Heart right ventricle (tissue), 16 donors: ENCODE measurements around the gene BTBD2. TPM values are rescaled to one million over a fixed set of nuclear protein-coding genes. Genes with fewer than 3 reads are reported as not detected.

Experiments
- ATAC-seq, 8 donors: fragments of 200-7000 bp; cut with Tn5 transposase; one replicate each; pipeline ENCODE4 v1.9.1; 2020; ENCODE audit warnings: mild to moderate bottlenecking in 8 of 8, moderate library complexity in 8 of 8, moderate number of reproducible peaks in 1 of 8
- DNase-seq, 2 donors: peaks; one replicate each; pipeline ENCODE4 v3.0.0-alpha.2; 2020
- H3K27ac ChIP-seq, 10 donors: fragments of 200-600 bp; sonication (generic) in 2 of 10; one replicate each; pipeline versions ENCODE4 v1.5.0 to v1.8.0; 2020 to 2022; ENCODE audit warnings: mild to moderate bottlenecking in 3 of 10
- H3K27me3 ChIP-seq, 7 donors: fragments of 200-600 bp; one replicate each; pipeline ENCODE4 v1.8.0; 2021 to 2022; ENCODE audit warnings: mild to moderate bottlenecking in 2 of 7
- H3K36me3 ChIP-seq, 9 donors: fragments of 200-600 bp; sonication (generic) in 1 of 9; one replicate each; pipeline versions ENCODE4 v1.5.0 to v1.8.0; 2020 to 2022; ENCODE audit warnings: mild to moderate bottlenecking in 2 of 9
- H3K4me1 ChIP-seq, 9 donors: fragments of 200-600 bp; sonication (generic) in 1 of 9; one replicate each; pipeline versions ENCODE4 v1.5.0 to v1.8.0; 2020 to 2022; ENCODE audit warnings: mild to moderate bottlenecking in 4 of 9
- H3K4me3 ChIP-seq, 10 donors: fragments of 200-600 bp; sonication (generic) in 2 of 10; one replicate each; pipeline versions ENCODE4 v1.5.0 to v1.8.0; 2020 to 2022; ENCODE audit warnings: mild to moderate bottlenecking in 7 of 10, moderate library complexity in 2 of 10
- H3K9me3 ChIP-seq, 11 donors: fragments of 200-600 bp in 10 of 11; sonication (generic) in 2 of 11; one replicate each; pipeline versions ENCODE4 v1.5.0 to v1.8.0; 2013 to 2022; ENCODE audit warnings: mild to moderate bottlenecking in 2 of 11, control low read depth in 1 of 11, moderate library complexity in 1 of 11
- WGBS, 2 donors: extraction: QIAGEN DNeasy Blood & Tissue Kit; methylation state at CpG; one replicate each; pipeline ENCODE4 v1.1.7; 2013; ENCODE audit warnings: inconsistent platforms in 1 of 2; 5-methylcytosine and 5-hydroxymethylcytosine counted together
- intact Hi-C, 10 donors: fragments of 100-400 bp; cut with DNase I; formaldehyde crosslinking; loops; one replicate each; pipeline versions ENCODE4 v1.11.1 to v1.14.2; 2022
- polyA plus RNA-seq, 2 donors: library from polyadenylated mRNA; stranded (reverse); fragments of 200-250 nt; gene quantifications; one replicate each; pipeline ENCODE4 v1.2.3, GENCODE V29; 2013
- total RNA-seq, 10 donors: library from RNA; stranded (reverse); fragmentation: NEBNext Ultra II Directional in 3 of 10; extraction: Animal tissue kit (Norgen Biotek cat#: 25700) in 3 of 10; gene quantifications; one replicate each; pipeline versions ENCODE4 v1.2.1 to v1.2.4, GENCODE V29; 2021 to 2023
- TF ChIP-seq, protein P1 (sequence below), 9 donors: fragments of 200-600 bp; sonication (generic) in 2 of 9; IDR thresholded peaks; one replicate each; pipeline versions ENCODE4 v1.5.0 to v1.8.0; 2021 to 2022; ENCODE audit warnings: antibody characterized with exemption in 9 of 9, mild to moderate bottlenecking in 5 of 9, moderate library complexity in 1 of 9
- donor health status: Arrhythmogenic right ventricular cardiomyopathy.
- donor health status: ischemic (EF 13 %, LVEDD 7.1; RV severe dilation, severe dysfunction).
- donor health status: healthy with polysubstance abuse.
- donor health status: DM: no; HTN: yes; CAD: no.
- donor health status: DM: no; HTN: no; CAD: no.
- donor health status: ischemic (EF 25% LVEDD 6.9; RV normal size, moderate dysfunction).
- donor health status: ischemic (EF 25% LVEDD 5.7; RV mildly dilated, moderate dysfunction).
- donor health status: healthy.
- donor health status: DM: yes; HTN: yes; CAD: no.
- donor health status: Ischemic cardiomyopathy.
- donor health status: ischemic (EF 35%, LVEDD 5.7; RV mildly dilated, moderate dysfunction).
- donor health status: nonischemic (EF 11% LVEDD 7.7; RV severe dilation, severe dysfunction).
- donor health status: DM: yes; HTN: yes; CAD: no.
- donor health status: PGD.
- donor health status: ischemic (EF 29% LVEDD 5.4; RV normal size, mild dysfunction).
- donor health status: nonischemic (EF 23%, LVEDD 6.1; RV moderate dilation, normal function).

Gene BTBD2
- total and polyA plus RNA-seq, 12 donors = 42.8 to 70.4 (median 55.8) TPM

DNA sequence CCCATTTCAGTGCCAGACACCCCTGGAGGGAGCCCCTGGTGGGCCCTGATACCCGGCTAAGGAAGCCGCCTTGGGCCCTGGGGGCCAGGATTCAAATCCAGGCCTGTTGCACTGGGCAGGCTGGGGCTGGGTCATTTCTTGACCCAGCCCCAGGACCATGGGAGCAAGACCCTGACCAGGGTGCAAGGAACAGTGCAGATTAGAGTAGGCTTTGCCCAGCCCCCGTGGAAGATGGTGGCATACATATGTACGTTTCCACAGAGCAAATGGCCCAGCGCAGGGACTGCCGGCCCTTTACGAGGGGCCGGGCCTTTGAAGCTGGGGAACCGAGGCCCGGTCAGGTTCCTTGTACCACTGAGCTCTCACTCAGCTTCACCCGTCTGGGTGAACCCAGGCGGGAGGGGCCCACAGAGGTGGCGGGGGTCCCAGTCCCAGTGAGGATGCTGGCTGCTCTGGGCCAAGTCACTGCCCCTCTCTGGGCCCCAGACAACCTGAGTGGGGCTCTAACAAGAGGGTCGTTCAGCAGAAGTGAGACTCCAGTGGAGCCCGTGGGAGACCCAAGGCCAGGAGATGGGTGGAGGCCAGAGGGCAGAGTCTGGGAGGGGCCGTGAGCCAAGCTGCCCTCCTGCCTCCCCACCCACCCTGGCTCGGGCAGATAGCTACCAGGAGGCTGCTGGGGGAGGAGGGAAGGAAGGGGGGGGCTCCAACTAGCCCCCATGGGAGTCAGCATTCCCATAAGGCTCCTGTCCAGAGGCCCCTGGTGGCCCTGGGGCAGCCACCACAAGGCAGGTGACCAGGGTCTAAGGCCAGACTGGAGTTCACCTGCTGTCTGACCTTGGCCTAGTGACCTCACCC is 32.8 kb upstream of the BTBD2 start:
- no peak for DNase-seq
- WGBS, 2 donors = 69 to 73% methylated on average over 17 of the region's 17 CpGs

DNA sequence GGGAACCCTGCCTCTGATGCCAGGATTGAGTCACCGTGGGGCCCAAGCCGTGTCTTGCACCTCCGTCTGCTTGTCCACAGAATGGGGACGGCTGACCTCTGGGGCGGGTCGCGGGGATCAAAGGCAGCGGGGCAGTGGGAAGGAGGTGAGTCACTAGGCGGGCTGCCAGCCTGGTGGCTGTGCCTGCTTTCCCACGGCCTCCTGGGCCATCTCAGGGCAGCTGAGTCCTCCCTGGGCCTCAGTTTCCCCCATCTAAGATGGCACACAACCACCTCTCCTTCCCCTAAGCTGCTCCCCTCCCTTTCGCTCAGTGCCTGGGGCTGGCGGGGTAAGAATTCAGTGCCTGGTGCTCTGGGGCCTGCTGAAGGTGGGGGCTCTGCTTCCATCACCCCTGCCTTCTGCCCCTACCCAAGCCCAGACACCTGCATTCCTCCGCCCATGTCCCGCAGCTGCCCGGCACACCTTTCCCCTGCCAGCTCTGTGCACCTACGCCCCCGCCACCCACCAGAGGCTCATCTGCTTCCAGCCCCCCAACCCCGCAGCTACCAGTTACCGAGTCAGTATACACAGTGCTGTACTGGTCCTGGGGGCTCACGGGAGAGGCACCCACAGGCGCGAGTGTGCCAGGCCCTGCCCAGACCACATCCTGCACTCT is 32.1 kb upstream of the BTBD2 start:
- WGBS, 2 donors = 73 to 76% methylated on average over 22 of the region's 22 CpGs
- Histone ChIP-seq H3K9me3 (no peaks in the 10 kb centered on the region), H3K27ac (peak overlapping the region in 9 of 10 donors; percentile 54 to 100 (median 95)), H3K4me1 (peaks cover 73 to 91% (median 85%) of the 10 kb centered on the region in 9 donors), H3K4me3 (peak overlapping the region in 1 of 10 donors; percentile 93), H3K36me3 (peaks cover 0 to 57% (median 7%) of the 10 kb centered on the region in 9 donors), H3K27me3 (no peaks in the 10 kb centered on the region)
- peak in 1 of 2 donors; percentile 70 for DNase-seq
- intact Hi-C loops = no loop called here
- TF ChIP-seq, protein P1, sequence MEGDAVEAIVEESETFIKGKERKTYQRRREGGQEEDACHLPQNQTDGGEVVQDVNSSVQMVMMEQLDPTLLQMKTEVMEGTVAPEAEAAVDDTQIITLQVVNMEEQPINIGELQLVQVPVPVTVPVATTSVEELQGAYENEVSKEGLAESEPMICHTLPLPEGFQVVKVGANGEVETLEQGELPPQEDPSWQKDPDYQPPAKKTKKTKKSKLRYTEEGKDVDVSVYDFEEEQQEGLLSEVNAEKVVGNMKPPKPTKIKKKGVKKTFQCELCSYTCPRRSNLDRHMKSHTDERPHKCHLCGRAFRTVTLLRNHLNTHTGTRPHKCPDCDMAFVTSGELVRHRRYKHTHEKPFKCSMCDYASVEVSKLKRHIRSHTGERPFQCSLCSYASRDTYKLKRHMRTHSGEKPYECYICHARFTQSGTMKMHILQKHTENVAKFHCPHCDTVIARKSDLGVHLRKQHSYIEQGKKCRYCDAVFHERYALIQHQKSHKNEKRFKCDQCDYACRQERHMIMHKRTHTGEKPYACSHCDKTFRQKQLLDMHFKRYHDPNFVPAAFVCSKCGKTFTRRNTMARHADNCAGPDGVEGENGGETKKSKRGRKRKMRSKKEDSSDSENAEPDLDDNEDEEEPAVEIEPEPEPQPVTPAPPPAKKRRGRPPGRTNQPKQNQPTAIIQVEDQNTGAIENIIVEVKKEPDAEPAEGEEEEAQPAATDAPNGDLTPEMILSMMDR (IDR thresholded peaks at IDR 0.05) = no peak
- no peak for ATAC-seq

More for the DNA sequence above, 32.8 kb upstream of the BTBD2 start:
- no peak for ATAC-seq
- peak overlapping the region; percentile 90 to 100 (median 96) for H3K27ac ChIP-seq
- H3K27me3 ChIP-seq = no peaks in the 10 kb centered on the region
- H3K9me3 ChIP-seq = no peaks in the 10 kb centered on the region
- peaks cover 67 to 88% (median 79%) of the 10 kb centered on the region in 9 donors for H3K4me1 ChIP-seq
- H3K4me3 ChIP-seq = peak overlapping the region in 9 of 10 donors; percentile 92 to 100 (median 98)
- TF ChIP-seq, protein P1 (IDR thresholded peaks at IDR 0.05) = no peak
- H3K36me3 ChIP-seq = peaks cover 0 to 49% (median 7%) of the 10 kb centered on the region in 9 donors
- intact Hi-C loops = no loop called here

DNA sequence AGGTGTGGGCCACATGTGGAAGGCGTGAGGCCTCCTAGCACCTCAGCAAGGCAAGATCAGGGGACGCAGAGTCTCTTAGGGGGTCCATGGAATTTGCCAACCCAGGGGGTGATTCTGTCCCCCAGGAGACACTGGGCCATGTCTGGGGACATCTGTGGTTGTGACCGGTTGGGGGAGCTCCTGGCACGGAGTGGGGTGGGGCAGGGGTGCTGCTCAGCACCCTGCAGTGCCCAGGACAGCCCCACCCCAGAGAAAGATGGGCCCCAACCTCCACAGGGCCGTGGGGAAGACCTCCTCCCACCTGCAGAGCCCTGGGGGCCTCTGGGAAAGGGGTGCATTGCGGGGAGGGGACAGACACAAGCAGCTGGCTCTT is 31.5 kb upstream of the BTBD2 start:
- TF ChIP-seq, protein P1 (IDR thresholded peaks at IDR 0.05) = no peak
- intact Hi-C loops = no loop called here
- H3K36me3 ChIP-seq = peaks cover 0 to 62% (median 7%) of the 10 kb centered on the region in 9 donors
- no peaks in the 10 kb centered on the region for H3K9me3 ChIP-seq
- DNase-seq (no peak), ATAC-seq (no peak)
- H3K4me1 ChIP-seq = peaks cover 75 to 91% (median 85%) of the 10 kb centered on the region in 9 donors
- H3K27ac ChIP-seq = peak overlapping the region in 9 of 10 donors; percentile 51 to 100 (median 95)
- H3K27me3 ChIP-seq = no peaks in the 10 kb centered on the region
- H3K4me3 ChIP-seq = no peak overlapping the region
- 76 to 79% methylated on average over 5 to 6 of the region's 6 CpGs for WGBS, 2 donors

DNA sequence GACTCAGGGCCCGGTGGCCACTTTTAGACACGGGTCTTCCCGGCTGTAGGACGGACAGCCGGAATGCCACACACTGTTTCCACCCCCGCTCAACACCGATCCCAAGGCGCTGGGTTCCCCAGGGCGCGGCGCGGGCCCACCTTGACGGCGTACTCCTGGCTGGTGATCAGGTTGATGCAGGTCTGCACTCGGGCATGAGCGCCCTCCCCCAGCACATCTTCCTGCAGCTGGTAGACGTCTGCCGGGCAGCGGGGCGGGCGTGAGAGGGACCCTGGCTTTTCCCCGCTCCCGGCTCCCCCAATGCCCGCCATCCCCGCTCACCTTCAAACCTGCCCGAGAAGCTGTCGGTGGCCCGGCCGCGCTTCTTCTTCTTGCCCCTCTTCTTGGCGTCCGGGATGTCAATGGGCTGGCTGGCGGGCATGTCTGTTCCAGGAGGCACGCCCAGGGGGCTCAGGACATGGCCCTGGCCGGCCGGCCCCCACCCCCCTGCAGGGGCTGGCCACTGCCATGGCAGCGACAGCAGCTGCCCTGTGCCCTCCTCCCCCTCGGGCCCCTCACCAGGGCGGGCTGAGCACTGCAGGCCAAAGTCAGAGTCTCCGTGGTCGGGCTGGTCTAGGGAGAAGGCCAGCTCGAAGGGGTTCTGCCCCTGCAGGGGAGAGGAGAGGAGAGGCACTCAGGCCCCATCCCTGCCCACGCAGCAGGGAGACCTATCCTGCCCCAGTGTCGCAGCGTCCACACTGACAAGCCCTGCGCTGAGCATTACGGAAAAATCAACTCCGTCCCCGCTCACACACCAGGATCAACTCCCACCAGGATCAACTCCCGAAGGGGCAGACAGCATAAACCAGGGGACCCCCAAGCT is 30.8 kb upstream of the BTBD2 start:
- ATAC-seq (no peak), DNase-seq (no peak)
- Histone ChIP-seq H3K9me3 (no peaks in the 10 kb centered on the region), H3K27me3 (no peaks in the 10 kb centered on the region), H3K27ac (peak overlapping the region; percentile 58 to 100 (median 93)), H3K36me3 (peaks cover 0 to 68% (median 12%) of the 10 kb centered on the region in 9 donors), H3K4me1 (peaks cover 73 to 91% (median 85%) of the 10 kb centered on the region in 9 donors), H3K4me3 (peak overlapping the region in 1 of 10 donors; percentile 4)
- TF ChIP-seq, protein P1 (IDR thresholded peaks at IDR 0.05) = no peak
- intact Hi-C loops = no loop called here
- 88 to 91% methylated on average over 48 to 50 of the region's 50 CpGs for WGBS, 2 donors
